HG03066 (cell line): ENCODE data around the gene RNPEP.
"Not testable (repeated sequence)": the region's sequence is repeated elsewhere in the genome, so short reads cannot be mapped to it uniquely, and the experiment has no call there.

Source experiments
- ATAC-seq: cut with Tn5 transposase; IDR thresholded peaks from one replicate; pipeline ENCODE4 v1.9.1; 2021; ENCODE audit warnings: low read depth; ENCODE audit not compliant: unreplicated experiment

The RNPEP gene

DNA sequence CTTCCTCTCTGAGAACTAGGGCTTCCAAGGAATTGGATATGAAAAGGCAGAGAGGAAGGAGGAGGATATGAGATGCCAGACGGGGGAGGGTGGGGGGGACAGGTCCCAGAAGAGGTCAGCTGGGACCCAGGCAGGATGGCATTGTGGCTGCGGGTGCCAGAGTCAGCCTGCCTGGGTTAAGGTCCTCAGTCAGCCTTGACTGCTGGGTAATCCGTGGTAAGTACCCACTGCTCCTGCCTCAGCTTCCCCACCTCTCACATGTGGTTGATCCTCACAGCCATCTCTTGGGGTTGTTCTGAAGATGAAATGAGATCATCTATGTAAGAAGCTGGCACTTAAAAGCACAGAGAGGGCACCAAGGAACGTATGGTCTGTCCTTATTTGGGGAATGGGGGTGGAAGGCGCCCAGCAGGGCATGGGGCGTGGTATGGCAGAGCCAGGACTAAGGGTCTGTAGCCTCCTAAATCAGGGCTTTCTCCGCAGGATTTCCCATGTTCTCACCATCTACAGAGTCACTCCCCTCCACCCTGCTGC lies 51.8 kb downstream of the RNPEP start:
- ATAC-seq, result no peak

DNA sequence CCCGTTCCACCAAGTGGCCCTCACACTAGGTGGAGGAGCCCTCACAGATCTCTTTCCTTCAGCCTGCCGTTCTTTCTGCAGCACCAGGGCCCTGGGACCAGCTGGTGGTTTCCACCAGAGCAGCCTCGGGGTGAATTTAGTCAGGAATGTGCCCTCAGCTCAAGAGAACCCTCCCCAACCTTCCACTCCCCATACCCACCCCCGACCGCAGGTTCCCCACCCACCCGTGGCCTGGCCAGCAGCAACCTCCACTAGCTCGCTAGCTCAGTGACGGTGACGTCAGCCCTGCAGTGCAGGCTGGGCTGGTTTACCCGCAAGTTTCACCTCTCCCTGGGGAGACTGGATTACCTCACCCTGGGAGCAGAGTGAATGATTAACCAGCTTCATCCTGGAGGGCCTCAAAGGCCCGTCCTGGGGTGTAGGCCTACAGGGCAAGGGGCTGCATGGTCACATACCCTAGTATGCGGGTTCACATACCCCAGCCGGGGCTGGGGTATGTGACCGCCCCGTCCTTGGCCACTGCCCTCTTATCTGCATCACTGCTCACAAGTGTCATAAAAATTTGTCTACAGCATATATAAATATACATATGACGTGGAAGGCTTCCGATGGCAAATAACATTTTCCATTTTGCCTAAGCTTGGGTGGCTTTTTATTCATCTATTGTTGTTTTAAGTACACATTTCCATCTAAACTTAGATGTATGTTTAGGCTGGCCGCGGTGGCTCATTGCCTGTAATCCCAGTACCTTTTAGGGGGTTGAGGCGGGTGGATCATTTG lies 52.4 kb downstream of the RNPEP start:
- ATAC-seq, result no peak

DNA sequence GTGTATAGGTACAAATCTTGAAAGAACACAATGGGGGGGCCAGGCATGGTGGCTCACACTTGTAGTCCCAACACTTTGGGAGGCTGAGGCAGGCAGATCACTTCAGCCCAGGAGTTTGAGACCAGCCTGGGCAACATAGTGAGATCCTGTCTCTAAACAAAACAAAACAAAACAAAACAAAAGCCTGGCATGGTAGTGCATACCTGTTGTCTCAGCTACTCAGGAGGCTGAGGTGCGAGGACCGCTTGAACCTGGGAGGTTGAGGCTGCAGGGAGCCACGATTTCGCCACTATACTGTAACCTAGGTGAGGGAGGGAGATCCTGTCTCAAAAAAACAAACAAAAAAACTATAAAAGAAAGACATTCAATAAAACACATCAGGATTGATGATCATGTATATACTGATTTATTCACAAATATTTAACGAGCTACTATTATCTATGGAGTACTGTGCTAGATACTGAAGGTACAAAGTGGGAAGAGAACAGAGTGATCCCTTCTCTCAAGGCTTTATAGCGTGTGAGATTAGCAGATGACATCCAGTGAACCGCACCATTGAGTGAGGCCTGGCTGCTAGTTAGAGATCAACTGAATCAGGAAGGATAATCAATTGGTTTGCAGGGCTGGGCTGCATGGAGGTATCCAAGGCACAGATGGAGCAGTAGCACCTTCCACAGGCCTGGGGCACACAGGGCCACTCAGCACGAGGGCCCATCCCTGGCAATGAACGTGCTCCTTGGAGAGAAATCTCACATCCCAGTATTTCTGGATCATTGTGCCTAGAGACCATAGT lies 54.3 kb downstream of the RNPEP start:
- ATAC-seq, result no peak

DNA sequence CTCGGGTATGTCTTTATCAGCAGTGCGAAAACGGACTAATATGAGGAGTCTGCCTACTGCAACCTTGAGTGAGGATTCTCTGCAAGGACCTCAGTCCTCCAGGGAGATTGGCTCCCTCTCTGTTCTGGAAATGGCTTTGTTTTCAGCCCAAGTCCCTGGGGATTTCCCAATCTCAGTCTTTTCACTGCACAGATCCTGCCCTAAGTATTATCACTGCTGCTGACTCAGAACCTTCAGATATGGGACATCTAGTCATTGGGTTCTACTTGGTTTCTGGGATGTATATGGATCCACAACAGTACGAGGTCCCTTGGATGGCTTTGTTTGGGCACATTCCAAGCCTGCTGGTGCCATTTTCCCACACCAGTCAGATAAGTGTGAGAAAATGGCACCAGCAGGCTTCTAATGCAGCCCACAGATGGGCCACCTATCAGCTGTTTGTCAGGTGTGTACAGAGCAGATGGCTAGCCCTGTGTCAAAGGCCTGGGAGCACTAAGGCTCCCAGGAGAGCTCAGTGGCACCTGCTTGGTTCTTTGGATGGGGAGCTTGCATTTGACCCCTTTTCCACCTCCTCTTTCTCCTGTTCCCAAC lies 55.4 kb downstream of the RNPEP start:
- no peak for ATAC-seq

DNA sequence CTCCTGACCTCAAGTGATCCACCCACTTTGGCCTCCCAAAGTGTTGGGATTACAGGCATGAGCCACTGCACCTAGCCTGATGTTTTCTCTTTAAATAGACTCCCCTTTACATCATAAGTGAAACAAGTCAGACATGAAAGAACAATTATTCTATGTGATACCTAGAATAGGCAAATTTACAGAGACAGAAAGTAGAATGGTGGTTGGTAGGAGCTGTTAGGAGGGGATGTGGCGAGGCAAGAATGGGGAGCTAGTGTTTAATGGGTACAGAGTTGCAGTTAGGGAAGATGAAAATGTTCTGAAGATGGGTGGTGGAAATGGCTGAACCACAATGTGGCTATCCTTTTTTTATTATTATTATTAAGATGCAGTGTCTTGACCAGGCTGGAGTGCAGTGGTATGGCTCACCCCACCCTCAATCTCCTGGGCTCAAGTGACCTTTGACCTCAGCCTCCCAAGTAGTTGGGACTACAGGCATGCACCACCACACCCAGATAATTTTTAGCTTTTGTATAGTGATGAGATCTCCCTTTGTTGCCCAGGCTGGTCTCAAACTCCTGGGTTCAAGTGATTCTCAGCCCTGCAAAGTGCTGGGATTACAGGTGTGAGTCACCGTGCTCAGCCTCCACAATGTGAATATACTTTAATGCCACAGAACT lies 56.4 kb downstream of the RNPEP start:
- no peak for ATAC-seq

DNA sequence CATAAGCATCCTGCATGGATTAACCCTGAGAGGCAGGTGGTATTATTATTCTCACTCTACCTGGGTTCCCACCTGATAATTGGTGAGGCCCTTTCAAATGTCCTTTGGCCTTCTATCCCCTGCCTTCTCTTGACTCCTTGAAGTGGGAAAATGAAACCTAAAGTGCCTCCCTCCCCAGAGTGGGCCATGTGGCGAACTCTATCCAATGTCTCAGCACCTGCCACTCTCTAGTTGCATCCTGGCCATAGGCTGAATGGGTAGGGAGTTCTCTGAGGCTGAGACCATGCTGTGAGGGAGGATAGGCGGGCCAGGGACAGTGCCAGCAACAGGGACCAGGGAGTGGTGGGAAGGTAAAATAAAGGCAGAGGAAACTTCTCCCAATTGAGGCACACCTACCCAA lies 63.3 kb downstream of the RNPEP start:
- no peak for ATAC-seq

DNA sequence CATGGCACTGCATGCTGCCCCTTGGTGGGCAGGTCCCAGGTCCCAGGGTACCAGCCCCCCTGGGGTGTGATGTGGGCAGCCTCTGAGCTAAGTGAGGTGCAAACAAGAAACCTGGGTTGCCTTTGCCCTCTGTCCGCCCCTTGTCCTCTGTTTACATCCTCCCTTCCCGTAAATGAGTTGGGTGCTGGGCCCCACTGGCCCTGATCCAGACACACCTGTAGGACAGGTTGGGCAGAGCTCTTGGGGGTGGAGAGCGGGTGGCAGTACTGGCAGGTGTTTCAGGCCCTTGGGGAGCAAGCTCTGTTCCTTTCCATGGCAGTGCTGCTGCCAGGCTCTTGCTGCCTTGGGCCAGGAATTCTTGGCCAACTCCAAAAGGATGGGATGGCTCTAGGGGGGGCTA lies 63.8 kb downstream of the RNPEP start:
- ATAC-seq, result no peak

DNA sequence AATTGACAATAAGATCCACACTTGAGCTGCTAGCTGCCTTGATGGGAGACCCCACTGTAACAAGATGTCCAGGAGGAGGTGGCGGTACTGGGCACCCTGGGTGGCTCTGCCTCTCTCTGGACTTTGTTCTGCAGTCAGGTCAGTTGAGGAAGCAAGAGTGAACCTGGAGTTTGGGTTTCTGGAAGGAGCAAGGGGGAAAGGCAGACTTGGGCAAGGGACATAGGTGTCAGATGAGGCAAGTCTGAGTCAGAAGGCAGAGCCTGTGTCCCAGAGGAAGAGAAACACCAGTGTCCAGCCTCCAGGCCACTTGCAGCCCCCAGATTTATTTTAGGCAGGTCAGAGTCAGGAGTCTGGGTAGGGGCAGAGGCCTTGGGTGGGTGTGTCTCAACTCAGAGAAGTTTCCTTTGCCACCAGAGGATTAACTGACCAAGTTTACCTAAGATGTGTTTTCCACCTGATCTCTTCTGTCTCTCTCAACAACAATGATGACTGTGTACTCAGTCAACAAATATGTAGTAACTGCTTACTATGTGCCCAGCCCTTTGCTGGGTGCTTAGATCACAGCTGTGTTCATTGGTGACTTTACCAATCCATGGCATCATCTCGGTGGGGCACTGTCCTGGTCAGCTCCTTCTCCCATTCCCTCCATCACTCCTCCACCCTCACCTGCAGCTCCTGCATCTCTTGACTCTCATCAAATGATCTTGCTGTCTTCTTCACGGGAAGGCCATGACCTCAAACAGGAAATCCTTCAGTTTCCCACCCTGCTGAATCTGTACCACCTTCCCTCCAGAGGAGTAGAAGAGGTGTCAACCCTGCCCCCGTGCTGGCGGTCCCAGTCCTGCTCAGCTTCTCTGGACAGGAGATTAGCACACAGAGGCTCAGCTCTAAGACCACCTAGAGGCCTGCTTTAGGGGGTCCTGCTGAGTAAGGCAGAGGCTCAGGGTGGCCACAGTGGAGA lies 64.6 kb downstream of the RNPEP start:
- no peak for ATAC-seq

DNA sequence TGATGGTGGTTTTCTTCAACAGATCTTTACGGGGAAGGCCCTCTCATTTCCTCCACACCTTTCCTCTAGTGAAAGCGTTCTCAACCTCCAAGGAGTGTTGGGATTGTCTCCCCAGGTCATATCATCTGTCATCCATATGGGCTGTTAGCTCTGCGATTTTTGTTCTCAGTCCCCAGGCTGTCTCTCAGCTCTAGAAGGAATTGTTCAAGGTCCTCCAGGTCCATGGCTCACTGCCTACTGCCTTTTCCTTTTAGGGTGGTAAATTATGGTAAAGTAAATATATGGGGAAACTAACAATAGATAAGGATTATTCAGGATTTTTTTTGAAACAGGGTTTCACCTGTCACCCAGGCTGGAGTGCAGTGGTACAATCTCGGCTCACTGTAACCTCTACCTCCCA lies 65.5 kb downstream of the RNPEP start:
- no peak for ATAC-seq

DNA sequence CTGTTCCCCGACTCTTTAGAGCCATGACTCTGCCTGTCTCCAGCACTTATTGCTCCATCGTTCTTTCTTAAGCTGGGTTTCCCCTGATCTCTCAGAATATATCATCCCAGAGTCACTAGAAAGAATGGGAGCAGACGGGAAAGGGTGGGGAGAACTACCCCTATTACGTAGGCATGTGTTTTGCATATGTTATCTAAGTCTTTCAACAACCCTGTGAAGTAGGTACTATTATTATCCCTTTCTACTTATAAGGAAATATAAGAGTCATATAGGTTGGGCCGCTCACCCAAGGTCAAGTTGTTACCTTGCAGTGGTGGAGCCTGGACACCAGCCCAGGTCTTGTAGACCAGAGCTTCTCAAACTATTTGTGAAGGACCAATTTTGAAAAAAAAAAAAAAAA lies 66.7 kb downstream of the RNPEP start:
- ATAC-seq, result no peak

DNA sequence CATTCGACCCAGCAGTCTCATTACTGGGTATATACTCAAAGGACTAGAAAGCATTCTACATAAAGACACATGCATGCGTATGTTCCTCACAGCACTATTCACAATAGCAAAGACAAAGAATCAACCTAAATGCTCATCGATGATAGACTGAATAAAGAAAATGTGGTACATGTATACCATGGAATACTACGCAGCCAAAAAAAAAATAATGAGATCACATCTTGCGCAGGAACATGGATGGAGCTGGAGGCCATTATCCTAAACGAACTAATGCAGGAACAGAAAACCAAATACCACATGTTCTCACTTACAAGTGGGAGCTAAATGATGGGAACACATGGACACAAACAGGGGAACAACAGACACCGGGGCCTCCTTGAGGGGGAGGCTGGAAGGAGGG lies 71.6 kb downstream of the RNPEP start:
- ATAC-seq, result no peak

DNA sequence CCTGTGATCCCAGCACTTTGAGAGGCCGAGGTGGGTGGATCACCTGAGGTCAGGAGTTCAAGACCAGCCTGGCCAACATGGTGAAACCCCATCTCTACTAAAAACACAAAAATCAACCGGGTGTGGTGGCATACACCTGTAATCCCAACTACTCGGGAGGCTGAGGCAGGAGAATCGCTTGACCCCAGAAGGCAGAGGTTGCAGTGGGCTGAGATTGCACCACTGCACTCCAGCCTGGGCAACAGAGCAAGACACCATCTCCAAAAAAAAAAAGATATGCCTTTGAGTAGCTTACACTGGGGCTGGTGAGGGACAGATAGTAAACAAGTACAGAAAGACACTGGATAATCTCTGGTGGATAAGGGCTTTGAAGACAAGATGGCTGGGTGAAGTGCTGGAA lies 72.2 kb downstream of the RNPEP start:
- not testable (repeated sequence) for ATAC-seq
